ENCODE data around the gene TUBA8.
"Not testable (repeated sequence)": the region's sequence is repeated elsewhere in the genome, so short reads cannot be mapped to it uniquely, and the experiment has no call there.

Gene TUBA8

DNA sequence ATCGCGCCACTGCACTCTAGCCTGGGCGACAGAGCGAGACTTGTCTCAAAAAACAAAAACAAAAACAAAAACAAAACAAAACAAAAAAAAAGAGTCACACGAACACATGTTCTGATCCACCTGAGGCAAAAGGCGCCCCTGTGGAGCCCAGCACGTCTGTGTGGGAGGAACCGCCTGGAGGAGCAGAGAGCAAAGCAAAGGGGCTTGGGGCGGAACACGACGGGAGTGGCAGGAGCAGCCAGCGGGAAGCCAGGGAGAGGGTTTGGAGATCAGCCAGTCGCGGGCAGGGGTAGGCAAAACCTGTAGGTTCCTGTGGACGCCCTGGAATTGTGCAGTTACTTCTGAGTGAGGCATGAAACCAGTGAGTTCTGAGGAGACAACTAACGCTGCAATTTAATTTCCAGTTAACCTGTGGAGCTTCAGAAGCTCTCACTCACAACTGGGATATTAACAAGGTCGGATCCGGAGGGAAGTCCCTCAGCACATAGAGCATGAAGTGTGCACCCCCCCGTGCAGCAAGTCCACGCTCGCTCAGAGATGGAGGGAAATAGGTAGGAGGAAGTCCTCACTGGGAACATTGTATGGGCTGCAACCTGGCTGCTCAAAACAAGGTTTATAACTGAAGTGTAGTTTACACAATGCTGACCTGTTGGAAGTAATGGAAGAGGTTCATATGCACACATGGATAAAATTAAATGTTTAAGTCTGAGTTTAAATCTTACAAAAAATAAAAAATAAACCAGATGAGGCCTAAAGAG, 26.1 kb downstream of the TUBA8 start:
- no peak for DNase-seq

DNA sequence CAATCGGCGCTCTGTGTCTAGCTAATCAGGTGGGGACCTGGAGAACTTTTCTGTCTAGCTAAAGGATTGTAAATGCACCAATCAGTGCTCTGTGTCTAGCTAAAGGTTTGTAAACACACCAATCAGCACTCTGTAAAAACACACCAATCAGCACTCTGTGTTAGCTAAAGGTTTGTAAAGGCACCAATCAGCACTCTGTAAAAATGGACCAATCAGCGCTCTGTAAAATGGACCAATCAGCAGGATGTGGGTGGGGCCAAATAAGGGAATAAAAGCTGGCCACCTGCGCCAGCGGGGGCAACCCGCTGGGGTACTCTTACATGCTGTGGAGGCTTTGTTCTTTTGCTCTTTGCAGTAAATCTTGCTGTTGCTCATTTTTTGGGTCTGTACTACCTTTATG, 30.4 kb downstream of the TUBA8 start:
- not testable (repeated sequence) for DNase-seq

GRCh38 chr22:18144105-18144504, 33.5 kb downstream of the TUBA8 start:
- no peak for DNase-seq

- DNase-seq = no peak
These were observed 35.2 kb downstream of the TUBA8 start for GRCh38 chr22:18145676-18146388.

DNA sequence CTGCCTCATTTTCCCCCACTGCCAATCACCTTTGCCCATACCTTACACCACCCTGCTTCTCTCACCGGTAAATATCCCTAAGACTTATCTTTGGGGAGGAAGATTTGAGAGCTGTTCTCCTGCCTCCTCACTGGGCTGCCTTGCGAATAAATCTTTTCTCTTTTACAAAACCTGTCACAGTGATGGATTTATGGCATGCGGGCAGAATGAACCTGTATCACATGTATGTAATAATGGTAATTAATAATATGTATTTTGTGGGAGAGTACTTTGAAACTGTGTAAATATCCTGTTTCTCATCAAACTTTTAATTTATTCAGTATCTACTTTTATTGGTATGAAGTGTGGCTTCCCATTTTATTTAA, 35.8 kb downstream of the TUBA8 start:
- no peak for DNase-seq

DNA sequence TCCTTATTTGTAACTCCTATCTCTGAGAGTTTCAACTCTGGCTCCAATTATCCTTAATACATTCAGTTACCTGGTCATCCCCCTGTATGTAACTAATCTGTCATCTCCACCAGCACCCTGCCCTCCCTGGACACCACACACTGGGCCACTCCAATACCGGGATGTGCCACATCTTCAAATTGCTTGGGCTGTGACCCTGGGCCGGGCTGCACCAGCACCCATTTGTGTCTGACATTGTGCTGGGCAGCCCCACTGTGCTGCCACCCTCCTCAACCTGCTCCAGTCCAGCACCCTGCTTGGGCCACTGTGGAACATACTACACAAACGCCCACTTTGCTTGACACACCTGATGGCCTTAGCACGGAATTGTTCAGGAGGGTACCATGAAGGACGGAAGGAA, 37.2 kb downstream of the TUBA8 start:
- no peak for DNase-seq

GRCh38 chr22:18148293-18148965, 37.8 kb downstream of the TUBA8 start:
- no peak for DNase-seq

DNA sequence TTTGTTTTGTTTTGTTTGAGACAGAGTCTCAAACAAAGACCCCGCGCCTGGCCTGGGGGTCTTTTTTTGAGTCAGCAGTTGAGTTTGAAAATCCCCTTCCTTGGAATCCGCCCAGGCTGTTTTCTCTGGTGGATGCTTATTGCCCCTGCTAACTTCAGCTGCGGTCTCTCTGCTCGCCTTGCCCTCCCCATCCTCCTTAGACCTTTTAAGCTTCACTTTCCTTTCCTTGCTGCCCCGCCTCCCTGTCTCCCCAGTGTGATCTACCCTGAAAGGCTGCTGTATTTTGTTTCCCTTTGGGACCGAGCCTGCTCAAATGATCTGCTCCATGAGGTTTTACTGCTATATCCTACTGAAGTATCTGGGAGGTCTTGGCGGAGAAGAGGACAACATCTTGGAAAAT, 41.9 kb downstream of the TUBA8 start:
- DNase-seq = no peak

GRCh38 chr22:18154821-18155390, 44.3 kb downstream of the TUBA8 start:
- DNase-seq = no peak

DNA sequence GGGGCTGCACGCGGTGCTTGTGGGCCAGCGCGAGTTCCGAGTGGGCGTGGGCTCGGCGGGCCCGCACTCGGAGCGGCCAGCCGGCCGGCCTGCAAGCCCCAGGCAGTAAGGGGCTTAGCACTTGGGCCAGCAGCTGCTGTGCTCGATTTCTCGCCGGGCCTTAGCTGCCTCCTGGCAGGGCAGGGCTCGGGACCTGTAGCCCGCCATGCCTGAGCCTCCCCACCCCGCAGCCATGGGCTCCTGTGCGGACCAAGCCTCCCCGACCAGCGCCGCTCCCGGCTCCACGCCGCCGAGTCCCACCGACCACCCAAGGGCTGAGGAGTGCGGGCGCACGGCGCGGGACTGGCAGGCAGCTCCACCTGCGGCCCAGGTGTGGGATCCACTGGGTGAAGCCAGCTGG, 44.9 kb downstream of the TUBA8 start:
- not testable (repeated sequence) for DNase-seq

DNA sequence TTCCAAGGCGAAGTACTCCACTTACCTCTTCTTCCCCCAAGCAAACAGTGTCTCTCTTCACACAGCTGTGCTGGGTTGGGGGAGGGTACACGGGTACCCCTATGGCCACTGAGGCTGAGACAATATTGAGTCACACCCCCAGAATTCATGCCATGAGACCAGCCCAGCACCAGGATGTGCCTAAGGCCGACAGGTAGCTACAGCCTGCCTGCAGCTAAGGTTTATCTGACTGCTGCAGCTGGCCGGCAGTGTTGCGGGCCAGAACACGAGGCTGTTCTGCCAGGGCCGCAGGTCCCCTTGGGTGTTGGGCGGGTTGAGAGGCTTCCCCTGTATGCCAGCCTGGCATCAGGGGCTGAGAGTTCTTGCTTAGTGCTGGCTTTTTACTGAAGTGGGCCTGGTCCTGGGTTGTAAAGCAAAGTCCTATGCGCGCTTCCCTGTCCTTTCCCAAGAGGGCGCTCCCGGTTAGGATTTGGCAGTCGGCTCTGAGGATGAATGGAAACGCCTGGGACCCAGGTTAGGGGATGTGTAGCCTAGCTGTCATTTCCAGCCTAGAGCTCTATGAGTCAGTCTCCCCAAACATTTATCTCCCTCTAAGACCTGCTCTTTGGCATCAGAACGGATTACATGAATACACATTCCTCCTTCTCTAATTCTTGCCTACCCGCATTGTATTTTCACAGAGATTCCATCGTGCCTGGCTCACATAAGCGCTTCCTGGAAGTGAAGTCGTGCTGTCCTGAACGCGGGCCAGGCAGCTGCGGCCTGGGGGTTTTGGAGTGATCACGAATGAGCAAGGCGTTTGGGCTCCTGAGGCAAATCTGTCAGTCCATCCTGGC, 46.5 kb downstream of the TUBA8 start:
- DNase-seq = peak; percentile 5

- DNase-seq = no peak
These were observed 47.1 kb downstream of the TUBA8 start for GRCh38 chr22:18157714-18158028.

DNA sequence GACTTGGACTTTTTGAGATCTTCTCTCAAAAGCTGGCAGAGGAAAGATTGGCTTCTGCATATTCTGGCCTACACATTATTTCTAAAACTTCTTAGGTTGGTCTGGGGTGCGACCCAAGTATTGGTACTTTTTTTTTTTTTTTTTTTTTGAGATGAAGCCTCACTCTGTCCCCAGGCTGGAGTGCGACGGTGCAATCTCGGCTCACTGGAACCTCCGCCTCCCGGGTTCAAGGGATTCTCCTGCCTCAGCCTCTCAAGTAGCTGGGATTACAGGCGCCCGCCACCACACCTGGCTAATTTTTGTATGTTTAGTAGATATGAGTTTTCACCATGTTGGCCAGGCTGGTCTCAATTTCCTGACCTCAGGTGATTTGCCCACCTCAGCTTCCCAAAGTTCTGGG, 50.0 kb downstream of the TUBA8 start:
- DNase-seq = not testable (repeated sequence)

GRCh38 chr22:18163843-18164242, 53.2 kb downstream of the TUBA8 start:
- DNase-seq = not testable (repeated sequence)

DNA sequence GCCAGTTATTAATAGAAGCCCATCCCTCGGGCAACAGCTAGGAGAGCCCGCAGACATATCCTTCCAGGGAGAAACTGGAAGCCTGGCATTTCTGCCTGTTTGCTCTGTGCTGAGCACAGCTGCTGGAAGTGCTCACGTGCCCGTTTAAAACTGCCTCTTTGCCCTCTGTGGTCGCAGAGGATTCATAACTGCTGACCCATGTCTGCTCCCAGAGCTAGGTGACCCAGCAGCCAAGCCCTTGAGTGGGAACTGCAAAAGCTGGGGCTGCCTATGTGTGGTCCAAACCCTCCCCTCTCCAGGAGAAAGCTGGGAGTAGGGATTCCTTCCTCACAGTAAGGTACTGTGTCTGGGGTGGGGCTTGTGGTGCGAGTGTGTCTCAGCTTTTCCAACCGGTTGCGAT, 54.0 kb downstream of the TUBA8 start:
- peak; percentile 2 for DNase-seq

GRCh38 chr22:18165356-18165755, 54.7 kb downstream of the TUBA8 start:
- not testable (repeated sequence) for DNase-seq

DNA sequence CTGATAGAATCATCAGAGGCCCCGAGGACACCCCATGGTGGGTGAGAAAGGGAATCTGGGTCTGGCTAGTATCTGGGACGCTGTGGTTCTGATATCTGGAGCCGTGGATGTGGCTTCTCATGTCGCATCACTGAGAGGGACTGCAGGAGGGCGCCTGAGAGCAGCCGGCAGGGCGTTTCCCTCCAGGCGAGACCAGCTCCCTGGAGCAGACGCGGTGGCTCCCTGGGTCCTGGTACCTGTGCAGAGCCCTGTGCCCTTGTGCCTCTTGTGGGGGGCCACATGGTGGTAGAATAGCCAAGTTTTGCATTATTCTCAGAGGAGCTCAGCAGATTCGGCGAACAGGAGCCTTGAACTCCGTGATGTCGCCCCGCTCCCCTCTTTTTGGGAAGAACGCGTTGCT, 59.7 kb downstream of the TUBA8 start:
- DNase-seq = not testable (repeated sequence)

GRCh38 chr22:18172203-18172602, 61.6 kb downstream of the TUBA8 start:
- not testable (repeated sequence) for DNase-seq

GRCh38 chr22:18172776-18173175, 62.2 kb downstream of the TUBA8 start:
- DNase-seq = not testable (repeated sequence)

DNA sequence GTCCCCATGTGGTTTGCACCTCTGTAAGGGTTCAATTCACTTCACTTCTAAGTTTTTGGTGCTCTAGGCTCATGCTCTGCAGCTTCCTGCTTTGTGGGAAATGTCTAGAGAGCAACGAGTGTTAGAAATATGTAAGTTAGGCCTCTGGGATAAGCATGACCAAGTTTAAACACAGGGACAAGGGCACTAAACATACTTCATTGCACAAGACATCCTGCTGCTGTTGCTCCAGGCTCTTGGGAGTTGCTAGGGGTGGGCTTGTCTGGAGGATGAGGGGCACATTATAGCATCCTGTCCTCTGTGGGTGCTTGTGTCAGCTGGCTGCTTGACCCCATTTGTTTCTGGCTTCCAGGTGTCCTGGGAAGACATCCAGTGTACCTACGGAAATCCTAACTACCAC, 62.8 kb downstream of the TUBA8 start:
- not testable (repeated sequence) for DNase-seq

Measured in RPMI8226 (cell line).